T-cell (primary cell): Measurements from ENCODE around the gene C9orf85. TPM values are rescaled to one million over a fixed set of nuclear protein-coding genes. Genes with fewer than 3 reads are reported as not detected.

ENCODE experiments used
- ATAC-seq, 4 experiments: fragments of 200-7000 bp in 3 of 4; fragments of 150-1000 bp in 1 of 4; cut with Tn5 transposase; replicated peaks in 1 of 4; 1 replicate in 3 of 4; 2 replicates in 1 of 4; pipeline ENCODE4 v1.10.0; 2021; ENCODE audit warnings: moderate library complexity in 3 of 4, mild to moderate bottlenecking in 2 of 4, moderate number of reproducible peaks in 1 of 4
- CTCF ChIA-PET, 2 donors: fragments of 300-600 bp; sonication (Branson Sonifier 250); formaldehyde crosslinking; loops; one replicate each; lab custom pipeline; 2022; ENCODE audit warnings: antibody characterized with exemption in 2 of 2; lab: Charles Lee
- POLR2A ChIA-PET, 2 donors: fragments of 300-600 bp; sonication (Branson Sonifier 250); formaldehyde crosslinking; loops; one replicate each; lab custom pipeline; 2022; ENCODE audit warnings: antibody characterized with exemption in 2 of 2; lab: Charles Lee
- DNase-seq, 35 experiments: peaks; one replicate each; pipeline versions ENCODE4 v3.0.0 to v3.0.0-alpha.2; 2013 to 2023
- H3K27ac ChIP-seq: one replicate; pipeline ENCODE4 v1.5.1; 2013; ENCODE audit warnings: low read length
- H3K27me3 ChIP-seq, 2 experiments: replicated peaks in 1 of 2; 1 replicate in 1 of 2; 2 replicates in 1 of 2; pipeline versions ENCODE4 v1.6.1 to v1.7.0; 2013; ENCODE audit warnings: low read length in 1 of 2, mixed read lengths in 1 of 2; ENCODE audit not compliant: control insufficient read depth in 2 of 2, insufficient read depth in 2 of 2; ENCODE audit errors: extremely low read depth in 1 of 2
- H3K36me3 ChIP-seq, 2 donors: 1 replicate in 1 of 2; 2 replicates in 1 of 2; pipeline versions ENCODE4 v1.6.1 to v1.7.0; 2013; ENCODE audit warnings: low read length in 1 of 2; ENCODE audit not compliant: control insufficient read depth in 2 of 2, insufficient read depth in 1 of 2; ENCODE audit errors: extremely low read depth in 1 of 2
- H3K4me1 ChIP-seq, 2 experiments: 1 replicate in 1 of 2; 2 replicates in 1 of 2; pipeline versions ENCODE4 v1.6.1 to v1.7.0; 2013; ENCODE audit warnings: low read length in 2 of 2, mixed read lengths in 1 of 2; ENCODE audit not compliant: insufficient read depth in 2 of 2, control insufficient read depth in 1 of 2; ENCODE audit errors: extremely low read depth in 1 of 2
- H3K4me3 ChIP-seq, 2 donors: 1 replicate in 1 of 2; 2 replicates in 1 of 2; pipeline versions ENCODE4 v1.5.1 to v1.7.0; 2013; ENCODE audit warnings: mild to moderate bottlenecking in 2 of 2, low read length in 1 of 2, moderate library complexity in 1 of 2; ENCODE audit not compliant: control insufficient read depth in 1 of 2; ENCODE audit errors: extremely low read depth in 1 of 2
- H3K9me3 ChIP-seq: 2 replicates; pipeline ENCODE4 v1.7.0; 2013
- H3K27ac Mint-ChIP-seq, 2 donors: one replicate each; pipeline ENCODE4 v1.8.0; 2020 to 2021; ENCODE audit warnings: mild to moderate bottlenecking in 2 of 2, mixed read lengths in 2 of 2
- H3K27me3 Mint-ChIP-seq, 2 donors: one replicate each; pipeline ENCODE4 v1.8.0; 2021 to 2022; ENCODE audit warnings: mixed read lengths in 2 of 2
- H3K36me3 Mint-ChIP-seq: one replicate; pipeline ENCODE4 v1.8.0; 2021; ENCODE audit warnings: mixed read lengths
- H3K4me1 Mint-ChIP-seq, 3 donors: one replicate each; pipeline ENCODE4 v1.8.0; 2020 to 2022; ENCODE audit warnings: mixed read lengths in 3 of 3, mild to moderate bottlenecking in 1 of 3
- H3K4me3 Mint-ChIP-seq, 3 donors: one replicate each; pipeline ENCODE4 v1.8.0; 2020 to 2022; ENCODE audit warnings: mild to moderate bottlenecking in 3 of 3, mixed read lengths in 3 of 3, moderate library complexity in 3 of 3
- H3K9me3 Mint-ChIP-seq, 3 donors: one replicate each; pipeline ENCODE4 v1.8.0; 2020 to 2022; ENCODE audit warnings: mixed read lengths in 3 of 3
- WGBS: methylation state at CpG from one replicate; pipeline ENCODE4 v1.1.5; 2013; ENCODE audit warnings: missing lambda C conversion rate; ENCODE audit not compliant: insufficient coverage; 5-methylcytosine and 5-hydroxymethylcytosine counted together
- total RNA-seq, 35 experiments: library from RNA in 6 of 35; stranded (reverse) in 6 of 35; fragments of 120-200 nt in 1 of 35; gene quantifications; one replicate each; pipeline versions ENCODE4 v1.2.1 to v1.2.4 and lab custom pipeline; 2013 to 2026

Gene C9orf85
- total RNA-seq, 5 donors from 2014 or later (not counting 1 experiment from before 2014, with no cell fraction given), result 6.1 to 10.0 (median 7.6) TPM

- peaks cover 9 to 10% (median 10%) of the 10 kb centered on the region in 3 donors for H3K4me1 Mint-ChIP-seq
- ChIA-PET POLR2A (no interaction called here), CTCF (no interaction called here)
- no peak overlapping the region for H3K27ac ChIP-seq
- H3K4me3 ChIP-seq, result no peak overlapping the region
- 100% methylated on average over 2 of the region's 2 CpGs for WGBS
- H3K27ac Mint-ChIP-seq, result no peak overlapping the region
- H3K36me3 Mint-ChIP-seq, result peaks cover 39% of the 10 kb centered on the region
- no peaks in the 10 kb centered on the region for H3K9me3 ChIP-seq
- H3K9me3 Mint-ChIP-seq, result no peaks in the 10 kb centered on the region
- no peak for DNase-seq
- no peaks in the 10 kb centered on the region for H3K27me3 ChIP-seq
- no peaks in the 10 kb centered on the region for H3K27me3 Mint-ChIP-seq
- H3K4me3 Mint-ChIP-seq, result no peak overlapping the region
- H3K4me1 ChIP-seq, result no peaks in the 10 kb centered on the region
- no peaks in the 10 kb centered on the region for H3K36me3 ChIP-seq
- ATAC-seq, result no peak
Measured at GRCh38 chr9:71929223-71929622, 17.8 kb downstream of the C9orf85 start.

- Histone ChIP-seq H3K4me3 (no peak overlapping the region), H3K27ac (no peak overlapping the region), H3K36me3 (no peaks in the 10 kb centered on the region), H3K27me3 (no peaks in the 10 kb centered on the region), H3K4me1 (no peaks in the 10 kb centered on the region), H3K9me3 (no peaks in the 10 kb centered on the region)
- Mint-ChIP-seq H3K27ac (no peak overlapping the region), H3K36me3 (peaks cover 36% of the 10 kb centered on the region), H3K4me3 (no peak overlapping the region), H3K27me3 (no peaks in the 10 kb centered on the region), H3K4me1 (peaks cover 7 to 11% (median 8%) of the 10 kb centered on the region in 3 donors), H3K9me3 (no peaks in the 10 kb centered on the region)
- CTCF ChIA-PET, result no interaction called here
- ATAC-seq (no peak), DNase-seq (no peak)
- POLR2A ChIA-PET, result interaction anchor here in 1 of 2 donors (0.6 kb wide), 1 partner anchor 14 kb away, joined by 3 read pairs; no protein-coding TSS in a partner anchor
- 100% methylated on average over 1 of the region's 2 CpGs for WGBS
Measured at GRCh38 chr9:71929791-71930440, 18.5 kb downstream of the C9orf85 start.

- Histone ChIP-seq H3K9me3 (no peaks in the 10 kb centered on the region), H3K4me1 (no peaks in the 10 kb centered on the region), H3K27ac (no peak overlapping the region), H3K27me3 (no peaks in the 10 kb centered on the region), H3K4me3 (no peak overlapping the region), H3K36me3 (no peaks in the 10 kb centered on the region)
- Mint-ChIP-seq H3K36me3 (peaks cover 36% of the 10 kb centered on the region), H3K27ac (no peak overlapping the region), H3K9me3 (no peaks in the 10 kb centered on the region), H3K4me1 (peaks cover 17 to 23% (median 17%) of the 10 kb centered on the region in 3 donors), H3K27me3 (no peaks in the 10 kb centered on the region), H3K4me3 (no peak overlapping the region)
- DNase-seq (no peak), ATAC-seq (no peak)
- WGBS, result no CpG with 5 or more reads among the region's 2 CpGs
- POLR2A ChIA-PET, result no interaction called here
- CTCF ChIA-PET, result no interaction called here
Measured at GRCh38 chr9:71931166-71931565, 19.7 kb downstream of the C9orf85 start.

- 83% methylated on average over 1 of the region's 1 CpG for WGBS
Measured at GRCh38 chr9:71936066-71936465, 24.6 kb downstream of the C9orf85 start.

GRCh38 chr9:71937070-71937625, 25.7 kb downstream of the C9orf85 start:
- H3K27ac ChIP-seq, result no peak overlapping the region
- Mint-ChIP-seq H3K27ac (no peak overlapping the region), H3K36me3 (peaks cover 7% of the 10 kb centered on the region), H3K4me3 (no peak overlapping the region), H3K9me3 (no peaks in the 10 kb centered on the region), H3K27me3 (no peaks in the 10 kb centered on the region), H3K4me1 (peaks cover 32 to 51% (median 39%) of the 10 kb centered on the region in 3 donors)
- H3K36me3 ChIP-seq, result no peaks in the 10 kb centered on the region
- no peaks in the 10 kb centered on the region for H3K4me1 ChIP-seq
- no peaks in the 10 kb centered on the region for H3K27me3 ChIP-seq
- no peak for ATAC-seq
- DNase-seq, result no peak
- POLR2A ChIA-PET, result interaction anchor here in 1 of 2 donors (0.6 kb wide), 1 partner anchor 880 kb away, joined by 5 read pairs; no protein-coding TSS in a partner anchor
- no peaks in the 10 kb centered on the region for H3K9me3 ChIP-seq
- no peak overlapping the region for H3K4me3 ChIP-seq
- no CpG with 5 or more reads among the region's 4 CpGs for WGBS
- CTCF ChIA-PET, result interaction anchor here in 1 of 2 donors (0.5 kb wide), 1 partner anchor 214 kb away, joined by 4 read pairs; no protein-coding TSS in a partner anchor

More at GRCh38 chr9:71936066-71936465, 24.6 kb downstream of the C9orf85 start:
- ChIA-PET CTCF (interaction anchor here in 1 of 2 donors (0.6 kb wide), 1 partner anchor 10 kb away, joined by 3 read pairs; no protein-coding TSS in a partner anchor), POLR2A (interaction anchor here in 1 of 2 donors (0.7 kb wide), 1 partner anchor 15 kb away, joined by 6 read pairs; no protein-coding TSS in a partner anchor)
- Mint-ChIP-seq H3K9me3 (no peaks in the 10 kb centered on the region), H3K36me3 (peaks cover 18% of the 10 kb centered on the region), H3K4me3 (no peak overlapping the region), H3K27ac (no peak overlapping the region), H3K4me1 (peaks cover 23 to 42% (median 33%) of the 10 kb centered on the region in 3 donors), H3K27me3 (no peaks in the 10 kb centered on the region)
- no peaks in the 10 kb centered on the region for H3K4me1 ChIP-seq
- ATAC-seq, result no peak
- no peaks in the 10 kb centered on the region for H3K36me3 ChIP-seq
- DNase-seq, result no peak
- H3K4me3 ChIP-seq, result no peak overlapping the region
- H3K9me3 ChIP-seq, result no peaks in the 10 kb centered on the region
- no peaks in the 10 kb centered on the region for H3K27me3 ChIP-seq
- H3K27ac ChIP-seq, result no peak overlapping the region

DNA sequence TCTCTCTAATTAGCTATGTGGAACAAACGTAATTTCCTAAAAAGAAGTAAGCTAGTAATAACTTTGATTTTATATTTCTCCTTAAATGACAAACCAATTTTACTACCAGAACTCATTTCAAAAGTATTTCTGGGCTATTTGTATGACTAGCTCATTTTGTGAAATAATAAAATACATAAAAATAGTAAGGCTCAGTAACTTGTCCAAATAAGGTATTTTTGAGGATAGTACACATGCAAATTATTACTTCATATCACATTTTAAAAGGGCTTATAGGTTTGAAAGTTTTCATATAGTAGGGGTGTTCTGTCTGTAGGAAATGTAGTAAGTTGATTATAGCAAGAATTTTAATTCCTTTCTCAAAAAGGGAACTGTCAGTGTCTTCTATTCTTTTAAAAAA, 26.5 kb downstream of the C9orf85 start:
- CTCF ChIA-PET, result no interaction called here
- Mint-ChIP-seq H3K4me3 (no peak overlapping the region), H3K27ac (no peak overlapping the region), H3K4me1 (peaks cover 32 to 49% (median 37%) of the 10 kb centered on the region in 3 donors), H3K36me3 (peaks cover 3% of the 10 kb centered on the region), H3K27me3 (no peaks in the 10 kb centered on the region), H3K9me3 (no peaks in the 10 kb centered on the region)
- WGBS, result no CpG with 5 or more reads among the region's 1 CpG
- no peaks in the 10 kb centered on the region for H3K4me1 ChIP-seq
- H3K9me3 ChIP-seq, result no peaks in the 10 kb centered on the region
- no peaks in the 10 kb centered on the region for H3K27me3 ChIP-seq
- no peak overlapping the region for H3K27ac ChIP-seq
- H3K4me3 ChIP-seq, result no peak overlapping the region
- no peak for ATAC-seq
- DNase-seq, result no peak
- POLR2A ChIA-PET, result no interaction called here
- H3K36me3 ChIP-seq, result no peaks in the 10 kb centered on the region
